ENCODE results near the gene EVI2A. TPM values are rescaled to one million over a fixed set of nuclear protein-coding genes. Genes with fewer than 3 reads are reported as not detected.
"Not testable (repeated sequence)": the region's sequence is repeated elsewhere in the genome, so short reads cannot be mapped to it uniquely, and the experiment has no call there.

EVI2A gene
- total RNA-seq, 1 donor from 2014 or later = 1.1 TPM

DNA sequence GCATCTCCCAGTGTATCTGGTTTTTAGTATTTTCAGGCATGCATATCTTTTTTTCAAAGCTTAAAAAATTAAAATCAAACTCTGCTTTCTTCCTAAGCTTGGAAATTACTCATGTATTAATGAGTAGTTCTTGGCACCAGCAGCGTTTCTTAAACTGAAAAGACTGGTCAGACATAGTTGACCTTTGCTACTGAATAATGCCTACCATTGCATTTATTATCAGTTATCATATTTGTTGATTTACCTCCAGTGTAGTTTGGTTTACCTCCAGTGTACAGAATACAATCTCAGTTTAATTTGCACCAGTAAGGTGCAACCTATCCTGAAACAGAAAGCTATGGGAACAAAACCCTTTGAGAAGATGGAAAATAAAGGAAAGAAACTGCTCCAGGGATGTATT, 34.5 kb upstream of the EVI2A start:
- Histone ChIP-seq H3K9me3 (ENCODE audit: insufficient read depth, low read depth, low read length) (no peaks in the 10 kb centered on the region), H3K27ac (ENCODE audit: low read depth, low read length) (no peak overlapping the region), H3K79me2 (ENCODE audit: insufficient read depth, low read length) (no peaks in the 10 kb centered on the region), H3K36me3 (ENCODE audit: insufficient read depth, low read length) (peaks cover 43% of the 10 kb centered on the region), H3K4me2 (ENCODE audit: low read length) (no peak overlapping the region), H2AFZ (ENCODE audit: low read depth, low read length) (no peak overlapping the region), H3K9ac (ENCODE audit: low read length) (no peak overlapping the region), H3K4me3 (ENCODE audit: insufficient read depth, low read depth, low read length) (no peak overlapping the region), H3K4me1 (ENCODE audit: insufficient read depth, low read length) (no peaks in the 10 kb centered on the region), H4K20me1 (ENCODE audit: insufficient read depth, low read length) (no peaks in the 10 kb centered on the region), H3K27me3 (ENCODE audit: insufficient read depth, low read length) (no peaks in the 10 kb centered on the region)
- no peak overlapping the region for H3K27ac Mint-ChIP-seq (ENCODE audit: unreplicated experiment)
- FAIRE-seq = no peak
- H3K9me3 Mint-ChIP-seq (ENCODE audit: unreplicated experiment) = no peaks in the 10 kb centered on the region
- no peak overlapping the region for H3K4me3 Mint-ChIP-seq (ENCODE audit: unreplicated experiment)
- TF ChIP-seq, protein P1, sequence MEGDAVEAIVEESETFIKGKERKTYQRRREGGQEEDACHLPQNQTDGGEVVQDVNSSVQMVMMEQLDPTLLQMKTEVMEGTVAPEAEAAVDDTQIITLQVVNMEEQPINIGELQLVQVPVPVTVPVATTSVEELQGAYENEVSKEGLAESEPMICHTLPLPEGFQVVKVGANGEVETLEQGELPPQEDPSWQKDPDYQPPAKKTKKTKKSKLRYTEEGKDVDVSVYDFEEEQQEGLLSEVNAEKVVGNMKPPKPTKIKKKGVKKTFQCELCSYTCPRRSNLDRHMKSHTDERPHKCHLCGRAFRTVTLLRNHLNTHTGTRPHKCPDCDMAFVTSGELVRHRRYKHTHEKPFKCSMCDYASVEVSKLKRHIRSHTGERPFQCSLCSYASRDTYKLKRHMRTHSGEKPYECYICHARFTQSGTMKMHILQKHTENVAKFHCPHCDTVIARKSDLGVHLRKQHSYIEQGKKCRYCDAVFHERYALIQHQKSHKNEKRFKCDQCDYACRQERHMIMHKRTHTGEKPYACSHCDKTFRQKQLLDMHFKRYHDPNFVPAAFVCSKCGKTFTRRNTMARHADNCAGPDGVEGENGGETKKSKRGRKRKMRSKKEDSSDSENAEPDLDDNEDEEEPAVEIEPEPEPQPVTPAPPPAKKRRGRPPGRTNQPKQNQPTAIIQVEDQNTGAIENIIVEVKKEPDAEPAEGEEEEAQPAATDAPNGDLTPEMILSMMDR (IDR thresholded peaks at IDR 0.05; ENCODE audit: insufficient read depth, low read depth, low read length) = no peak
- TF ChIP-seq EZH2 (IDR thresholded peaks at IDR 0.05; ENCODE audit: insufficient read depth, low read length) = no peak
- no peaks in the 10 kb centered on the region for H3K4me1 Mint-ChIP-seq (ENCODE audit: low read depth, unreplicated experiment)
- H3K27me3 Mint-ChIP-seq (ENCODE audit: low read depth, unreplicated experiment) = no peaks in the 10 kb centered on the region
- DNase-seq (ENCODE audit: low read depth) = no peak
- peaks cover 21% of the 10 kb centered on the region for H3K36me3 Mint-ChIP-seq (ENCODE audit: low read depth, unreplicated experiment)

DNA sequence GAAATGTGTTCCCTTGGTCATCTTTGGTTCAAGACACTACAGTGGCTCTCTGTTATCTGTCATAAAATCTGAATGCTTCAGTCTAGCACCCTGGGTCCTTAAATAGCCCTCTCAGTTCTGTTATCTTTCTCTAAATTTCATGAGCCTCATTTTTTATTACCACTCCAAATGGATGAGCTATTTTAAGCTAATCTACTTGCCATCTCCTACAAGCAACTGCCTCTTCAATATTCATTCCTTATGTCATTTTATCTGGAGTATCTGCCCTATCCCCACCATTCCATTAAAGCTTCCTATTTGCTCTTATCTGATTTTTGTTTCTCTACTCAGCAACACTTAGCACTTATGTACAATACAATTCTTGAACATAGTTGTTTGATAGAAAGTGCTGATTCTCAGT, 28.0 kb upstream of the EVI2A start:
- Mint-ChIP-seq H3K4me1 (ENCODE audit: low read depth, unreplicated experiment) (no peaks in the 10 kb centered on the region), H3K36me3 (ENCODE audit: low read depth, unreplicated experiment) (peaks cover 19% of the 10 kb centered on the region), H3K4me3 (ENCODE audit: unreplicated experiment) (no peak overlapping the region), H3K27ac (ENCODE audit: unreplicated experiment) (no peak overlapping the region), H3K9me3 (ENCODE audit: unreplicated experiment) (no peaks in the 10 kb centered on the region), H3K27me3 (ENCODE audit: low read depth, unreplicated experiment) (no peaks in the 10 kb centered on the region)
- Histone ChIP-seq H3K27ac (ENCODE audit: low read depth, low read length) (no peak overlapping the region), H3K27me3 (ENCODE audit: insufficient read depth, low read length) (no peaks in the 10 kb centered on the region), H4K20me1 (ENCODE audit: insufficient read depth, low read length) (no peaks in the 10 kb centered on the region), H3K4me3 (ENCODE audit: insufficient read depth, low read depth, low read length) (no peak overlapping the region), H3K9me3 (ENCODE audit: insufficient read depth, low read depth, low read length) (no peaks in the 10 kb centered on the region), H3K4me2 (ENCODE audit: low read length) (no peak overlapping the region), H2AFZ (ENCODE audit: low read depth, low read length) (no peak overlapping the region), H3K4me1 (ENCODE audit: insufficient read depth, low read length) (no peaks in the 10 kb centered on the region), H3K9ac (ENCODE audit: low read length) (no peak overlapping the region), H3K36me3 (ENCODE audit: insufficient read depth, low read length) (peaks cover 23% of the 10 kb centered on the region), H3K79me2 (ENCODE audit: insufficient read depth, low read length) (no peaks in the 10 kb centered on the region)
- FAIRE-seq = no peak
- DNase-seq (ENCODE audit: low read depth) = no peak
- TF ChIP-seq, protein P1 (IDR thresholded peaks at IDR 0.05; ENCODE audit: insufficient read depth, low read depth, low read length) = no peak
- TF ChIP-seq EZH2 (IDR thresholded peaks at IDR 0.05; ENCODE audit: insufficient read depth, low read length) = no peak

DNA sequence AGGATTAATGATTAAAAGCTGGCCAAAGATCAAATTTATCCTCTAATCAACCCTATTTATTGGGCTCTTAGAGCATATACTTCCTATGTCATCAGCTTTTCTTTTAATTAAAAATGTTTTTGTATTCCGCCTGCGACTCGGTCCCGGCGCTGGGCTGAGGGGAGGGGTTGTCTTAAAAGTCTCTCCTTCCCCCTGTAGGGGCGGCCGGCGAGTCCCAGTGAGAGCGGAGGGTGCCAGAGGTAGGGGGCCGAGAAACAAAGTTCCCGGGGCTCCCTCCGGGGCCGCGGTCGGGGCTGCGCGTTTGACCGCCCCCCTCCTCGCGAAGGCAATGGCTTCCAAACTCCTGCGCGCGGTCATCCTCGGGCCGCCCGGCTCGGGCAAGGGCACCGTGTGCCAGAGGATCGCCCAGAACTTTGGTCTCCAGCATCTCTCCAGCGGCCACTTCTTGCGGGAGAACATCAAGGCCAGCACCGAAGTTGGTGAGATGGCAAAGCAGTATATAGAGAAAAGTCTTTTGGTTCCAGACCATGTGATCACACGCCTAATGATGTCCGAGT, 23.8 kb upstream of the EVI2A start:
- peaks cover 15% of the 10 kb centered on the region for H3K36me3 Mint-ChIP-seq (ENCODE audit: low read depth, unreplicated experiment)
- H3K27me3 Mint-ChIP-seq (ENCODE audit: low read depth, unreplicated experiment); H3K4me2 ChIP-seq (ENCODE audit: low read length); H3K27me3 ChIP-seq (ENCODE audit: insufficient read depth, low read length); DNase-seq (ENCODE audit: low read depth); H2AFZ ChIP-seq (ENCODE audit: low read depth, low read length); H3K27ac ChIP-seq (ENCODE audit: low read depth, low read length); H3K4me1 ChIP-seq (ENCODE audit: insufficient read depth, low read length); H3K4me3 Mint-ChIP-seq (ENCODE audit: unreplicated experiment); H3K4me3 ChIP-seq (ENCODE audit: insufficient read depth, low read depth, low read length); H3K9me3 ChIP-seq (ENCODE audit: insufficient read depth, low read depth, low read length); FAIRE-seq; H3K4me1 Mint-ChIP-seq (ENCODE audit: low read depth, unreplicated experiment); H3K27ac Mint-ChIP-seq (ENCODE audit: unreplicated experiment); H3K79me2 ChIP-seq (ENCODE audit: insufficient read depth, low read length); H3K9ac ChIP-seq (ENCODE audit: low read length); H3K9me3 Mint-ChIP-seq (ENCODE audit: unreplicated experiment): not testable (repeated sequence)
- Histone ChIP-seq H4K20me1 (ENCODE audit: insufficient read depth, low read length) (peaks cover 11% of the 10 kb centered on the region), H3K36me3 (ENCODE audit: insufficient read depth, low read length) (peaks cover 13% of the 10 kb centered on the region)
